Measurements from ENCODE around the gene LINGO1.

Gene LINGO1

GRCh38 chr15:77632534-77633133, at the start of gene LINGO1:
Gene LINGO1, minus strand, starts transcription at chr15:77632912. Its CDS starts 597 bp downstream, at chr15:77632315.
- no peak for DNase-seq (ENCODE audit: low read depth)

- DNase-seq (ENCODE audit: low read depth): no peak
These were observed 48.6 kb upstream of the LINGO1 start for GRCh38 chr15:77681362-77681761.

- no peak for DNase-seq (ENCODE audit: low read depth)
These were observed 44.1 kb upstream of the LINGO1 start for GRCh38 chr15:77676569-77677375.

- no peak for DNase-seq (ENCODE audit: low read depth)
These were observed 43.2 kb upstream of the LINGO1 start for GRCh38 chr15:77675806-77676415.

GRCh38 chr15:77674327-77674726, 41.6 kb upstream of the LINGO1 start:
- DNase-seq (ENCODE audit: low read depth): no peak

GRCh38 chr15:77673866-77674265, 41.2 kb upstream of the LINGO1 start:
- DNase-seq (ENCODE audit: low read depth): no peak

GRCh38 chr15:77672135-77672534, 39.4 kb upstream of the LINGO1 start:
- DNase-seq (ENCODE audit: low read depth): no peak

- no peak for DNase-seq (ENCODE audit: low read depth)
These were observed 38.8 kb upstream of the LINGO1 start for GRCh38 chr15:77671362-77672056.

GRCh38 chr15:77670558-77671361, 38.0 kb upstream of the LINGO1 start:
- no peak for DNase-seq (ENCODE audit: low read depth)

- DNase-seq (ENCODE audit: low read depth): no peak
These were observed 37.2 kb upstream of the LINGO1 start for GRCh38 chr15:77669896-77670295.

- no peak for DNase-seq (ENCODE audit: low read depth)
These were observed 34.9 kb upstream of the LINGO1 start for GRCh38 chr15:77667338-77668234.

GRCh38 chr15:77666296-77666660, 33.6 kb upstream of the LINGO1 start:
- DNase-seq (ENCODE audit: low read depth): no peak

- DNase-seq (ENCODE audit: low read depth): no peak
These were observed 33.0 kb upstream of the LINGO1 start for GRCh38 chr15:77665530-77666295.

GRCh38 chr15:77664428-77664827, 31.7 kb upstream of the LINGO1 start:
- no peak for DNase-seq (ENCODE audit: low read depth)

- DNase-seq (ENCODE audit: low read depth): no peak
These were observed 30.5 kb upstream of the LINGO1 start for GRCh38 chr15:77663256-77663655.

- peak; percentile 26 for DNase-seq (ENCODE audit: low read depth)
These were observed 26.9 kb upstream of the LINGO1 start for GRCh38 chr15:77659350-77660321.

GRCh38 chr15:77658304-77658703, 25.6 kb upstream of the LINGO1 start:
- no peak for DNase-seq (ENCODE audit: low read depth)

- no peak for DNase-seq (ENCODE audit: low read depth)
These were observed 25.0 kb upstream of the LINGO1 start for GRCh38 chr15:77657634-77658238.
